ENCODE data around the gene CNPY1.

DNA sequence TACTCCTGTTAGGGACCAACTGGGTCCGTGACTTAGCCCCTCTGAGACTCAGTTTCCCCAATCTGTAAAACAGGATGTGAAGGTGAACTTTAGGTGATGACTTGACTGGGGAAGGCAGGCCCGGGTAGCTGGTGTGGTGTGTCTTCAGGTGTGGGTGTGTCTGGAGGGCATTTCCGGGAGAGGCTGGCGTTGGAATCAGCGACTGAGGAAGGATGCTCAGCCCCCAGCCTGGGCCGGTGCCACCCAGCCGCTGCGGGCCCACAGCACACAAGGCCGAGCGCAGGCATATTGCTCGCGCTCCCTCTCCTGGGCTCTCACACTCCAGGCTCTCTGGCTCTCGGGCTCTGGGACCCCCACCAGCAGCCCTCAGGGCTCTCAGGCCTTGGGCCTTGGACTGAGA, 31.7 kb upstream of the CNPY1 start:
- TF ChIP-seq, protein P1, sequence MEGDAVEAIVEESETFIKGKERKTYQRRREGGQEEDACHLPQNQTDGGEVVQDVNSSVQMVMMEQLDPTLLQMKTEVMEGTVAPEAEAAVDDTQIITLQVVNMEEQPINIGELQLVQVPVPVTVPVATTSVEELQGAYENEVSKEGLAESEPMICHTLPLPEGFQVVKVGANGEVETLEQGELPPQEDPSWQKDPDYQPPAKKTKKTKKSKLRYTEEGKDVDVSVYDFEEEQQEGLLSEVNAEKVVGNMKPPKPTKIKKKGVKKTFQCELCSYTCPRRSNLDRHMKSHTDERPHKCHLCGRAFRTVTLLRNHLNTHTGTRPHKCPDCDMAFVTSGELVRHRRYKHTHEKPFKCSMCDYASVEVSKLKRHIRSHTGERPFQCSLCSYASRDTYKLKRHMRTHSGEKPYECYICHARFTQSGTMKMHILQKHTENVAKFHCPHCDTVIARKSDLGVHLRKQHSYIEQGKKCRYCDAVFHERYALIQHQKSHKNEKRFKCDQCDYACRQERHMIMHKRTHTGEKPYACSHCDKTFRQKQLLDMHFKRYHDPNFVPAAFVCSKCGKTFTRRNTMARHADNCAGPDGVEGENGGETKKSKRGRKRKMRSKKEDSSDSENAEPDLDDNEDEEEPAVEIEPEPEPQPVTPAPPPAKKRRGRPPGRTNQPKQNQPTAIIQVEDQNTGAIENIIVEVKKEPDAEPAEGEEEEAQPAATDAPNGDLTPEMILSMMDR (IDR thresholded peaks at IDR 0.05; ENCODE audit: low read length), result no peak
- no peak for TF ChIP-seq EZH2 (IDR thresholded peaks at IDR 0.05; ENCODE audit: borderline replicate concordance, low read length)

All from OCI-LY1 (cell line).